Stimulated activated CD8-positive, alpha-beta memory T cell treated with anti-CD3 and anti-CD28 coated beads, Interleukin-12 subunit alpha, Interleukin-12 subunit beta, amount 100 ng/mL, for 24 hours (primary cell): ENCODE data around the gene SETBP1.

ENCODE experiments used
- DNase-seq: peaks from one replicate; pipeline ENCODE4 v3.0.0-alpha.2; 2020; ENCODE audit errors: extremely low read depth

The SETBP1 gene

GRCh38 chr18:44841752-44842587, 161.3 kb downstream of the SETBP1 start:
- DNase-seq, result no peak

DNA sequence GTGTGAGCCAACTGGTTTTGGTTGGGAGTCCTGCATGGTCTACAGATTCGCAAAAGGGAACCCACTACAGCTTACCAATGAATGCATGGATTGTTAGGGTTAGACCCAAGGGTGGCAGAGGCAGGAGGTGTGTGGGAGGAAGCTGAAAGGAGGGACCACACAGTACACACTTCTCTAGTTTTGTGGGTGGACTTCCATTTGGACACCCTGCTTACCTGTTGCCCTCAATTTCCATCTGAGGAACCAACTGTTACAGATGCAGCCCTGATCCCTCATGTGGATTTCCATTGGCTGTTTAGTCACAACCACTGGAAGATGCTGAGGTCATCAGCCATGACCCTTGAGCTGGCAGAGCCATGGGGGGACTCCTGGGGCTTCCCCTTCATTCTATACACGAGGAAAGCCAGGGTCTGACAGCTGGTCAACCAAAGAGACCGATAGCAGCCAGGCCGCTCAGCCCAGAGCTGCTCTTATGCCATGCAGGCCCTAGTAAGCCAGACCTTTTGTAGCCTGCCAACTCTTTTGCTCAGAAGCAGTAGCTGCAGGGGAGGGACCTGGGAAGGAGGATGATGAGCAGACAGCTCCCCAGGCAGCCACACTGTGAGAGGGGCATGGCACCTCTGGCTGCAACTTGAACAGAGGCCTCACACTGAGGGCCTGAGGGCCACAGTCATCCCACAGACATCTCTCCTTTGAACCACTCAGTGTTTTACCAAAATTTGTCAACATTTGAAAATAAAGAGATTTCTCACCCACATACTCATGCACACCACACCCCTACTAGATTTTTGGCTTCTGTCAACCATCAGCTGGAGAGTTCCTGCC, 162.1 kb downstream of the SETBP1 start:
- no peak for DNase-seq

- no peak for DNase-seq
Measured at GRCh38 chr18:44844486-44844885, 163.8 kb downstream of the SETBP1 start.

- DNase-seq, result no peak
Measured at GRCh38 chr18:44846450-44846849, 165.8 kb downstream of the SETBP1 start.

DNA sequence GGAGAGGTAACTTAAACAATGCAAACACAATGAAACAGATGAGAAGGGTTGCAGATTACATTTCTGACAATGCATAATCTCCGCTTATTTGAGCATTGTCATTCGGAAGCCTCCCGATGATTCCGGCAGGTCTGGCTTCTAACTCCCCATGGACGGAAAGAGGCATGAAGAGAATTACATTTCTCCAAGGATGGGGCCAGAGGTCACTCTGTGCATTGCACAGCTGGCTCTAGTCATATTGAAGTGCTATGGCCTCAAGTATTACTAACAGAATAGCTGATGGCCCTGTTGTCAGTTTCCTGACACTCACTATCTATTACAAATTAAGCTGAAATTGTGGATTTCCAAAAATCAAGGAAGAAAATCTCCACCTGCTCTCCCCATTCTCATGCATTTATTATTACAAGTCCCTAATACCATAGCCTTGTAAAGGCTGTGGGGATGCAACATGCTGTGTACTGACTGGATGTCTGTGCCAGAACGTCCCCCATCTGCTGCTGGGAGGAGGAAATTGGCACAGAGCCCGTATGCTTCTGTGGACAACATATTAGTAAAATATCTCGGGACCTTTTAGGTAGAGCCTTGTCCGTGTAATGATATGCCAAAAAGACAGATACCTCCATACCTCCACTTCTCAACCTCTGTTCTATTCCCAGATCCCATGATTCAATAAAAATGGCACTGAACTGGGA, 168.1 kb downstream of the SETBP1 start:
- no peak for DNase-seq

DNA sequence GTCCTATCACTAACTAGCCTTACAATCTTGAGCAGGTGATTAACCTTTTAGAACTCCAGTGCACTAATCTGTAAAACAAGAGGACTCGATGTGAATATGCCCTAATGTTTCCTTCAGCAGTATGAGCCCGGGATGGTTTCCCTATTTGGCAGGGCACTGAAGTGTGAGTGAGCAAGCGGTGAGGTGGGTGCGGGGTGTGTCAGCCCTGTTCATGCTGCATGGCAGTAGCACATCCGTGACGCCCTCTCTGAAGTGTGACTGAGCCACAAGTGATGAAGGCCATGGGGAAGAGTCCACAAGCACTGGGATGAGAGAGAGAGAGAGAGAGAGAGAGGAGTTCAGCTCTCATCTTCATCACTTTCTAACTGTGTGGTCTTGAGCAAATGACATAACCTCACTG, 168.7 kb downstream of the SETBP1 start:
- DNase-seq, result no peak

DNA sequence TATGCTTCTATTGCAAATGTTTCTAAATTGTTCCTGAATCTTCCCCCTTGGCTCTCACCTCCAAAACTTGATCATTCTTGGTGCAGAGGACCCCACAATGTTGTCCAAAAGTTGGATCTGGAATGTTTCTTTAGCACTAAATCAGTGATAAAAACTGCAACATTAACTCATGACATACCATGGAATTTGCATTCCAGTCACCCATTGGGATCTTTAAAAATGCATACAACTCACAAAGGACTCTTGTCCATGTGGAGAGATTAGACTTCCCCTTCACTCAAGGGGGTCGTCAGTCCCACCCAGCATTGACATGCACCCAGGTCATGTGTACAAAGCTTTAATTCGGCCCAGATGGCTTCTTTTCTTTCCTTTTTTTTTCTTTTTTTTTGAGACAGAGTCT, 169.3 kb downstream of the SETBP1 start:
- DNase-seq, result no peak

GRCh38 chr18:44851856-44852621, 171.4 kb downstream of the SETBP1 start:
- DNase-seq, result no peak

DNA sequence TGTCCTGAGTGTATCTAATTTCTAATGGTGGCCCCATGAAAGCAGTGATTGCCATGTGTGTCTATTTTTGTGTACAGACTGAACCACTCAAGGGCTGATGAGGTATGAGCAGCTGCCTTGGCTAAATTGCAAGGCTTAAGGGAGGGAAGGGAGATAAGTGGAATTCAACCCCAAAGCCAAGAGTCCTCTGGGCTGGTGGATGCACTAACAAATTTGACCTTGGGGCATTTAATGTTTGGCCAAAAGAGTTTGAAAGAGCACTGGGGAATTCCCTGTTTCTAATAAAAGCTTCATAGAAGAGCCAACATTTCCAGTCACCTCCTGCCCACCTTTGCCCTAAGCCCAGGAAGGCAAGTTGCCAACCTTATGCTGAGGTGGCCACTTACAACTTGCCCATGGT, 172.1 kb downstream of the SETBP1 start:
- no peak for DNase-seq

DNA sequence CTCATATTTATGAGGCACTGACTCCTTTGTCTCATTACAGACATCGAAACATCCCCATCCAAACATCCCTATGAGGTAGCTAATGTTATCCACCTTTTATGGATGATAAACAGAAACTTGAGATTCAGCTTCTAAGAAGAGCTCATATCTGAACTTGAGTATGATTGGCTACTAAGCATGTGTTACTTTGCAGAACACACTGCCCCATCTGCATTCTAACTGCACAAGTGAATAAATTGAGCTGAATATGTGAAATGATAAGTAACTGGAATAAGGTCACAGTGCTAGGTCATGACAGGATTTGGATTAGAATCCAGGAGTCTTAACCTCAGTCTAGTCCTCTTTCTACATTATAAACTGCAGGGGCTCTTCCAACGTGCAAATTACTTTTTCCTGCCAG, 172.7 kb downstream of the SETBP1 start:
- DNase-seq, result no peak

DNA sequence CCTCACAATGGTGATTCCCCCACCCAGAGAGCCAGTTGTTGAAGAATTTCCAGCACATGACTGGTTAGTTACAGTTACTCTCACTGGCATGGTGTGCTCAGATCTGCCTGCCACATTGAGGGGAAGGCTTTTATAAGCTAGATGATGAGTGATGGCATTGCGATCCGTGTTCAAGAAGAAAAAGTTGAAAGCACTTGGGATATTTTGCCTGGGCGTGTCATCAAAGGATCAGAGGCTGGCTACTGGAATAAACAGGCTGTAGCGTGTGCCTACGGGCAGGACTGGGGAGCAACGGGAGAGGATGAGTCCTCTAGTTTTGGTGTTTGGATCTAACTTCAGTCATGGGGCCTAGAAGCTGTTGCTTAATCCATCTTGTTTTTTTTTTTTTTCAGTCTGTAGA, 175.0 kb downstream of the SETBP1 start:
- DNase-seq, result no peak

DNA sequence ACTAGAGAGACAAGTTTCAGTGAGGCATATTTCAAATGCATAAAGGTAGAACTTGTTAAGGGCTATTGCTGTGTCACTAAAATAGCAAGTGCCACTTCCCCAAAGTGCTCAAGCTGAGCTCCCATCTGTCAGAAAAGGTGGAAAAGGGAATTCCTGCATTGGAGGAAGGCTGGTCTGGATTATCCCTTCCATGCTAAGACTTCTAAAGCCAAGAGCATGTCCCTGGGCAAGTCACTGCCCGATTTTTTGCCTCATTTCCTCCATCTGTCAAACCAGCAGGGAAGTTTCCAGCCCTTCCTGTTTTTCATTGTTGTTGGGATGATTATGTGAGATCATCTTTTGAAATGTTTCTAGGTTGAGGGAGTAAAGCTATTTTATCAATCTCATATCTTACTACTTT, 175.5 kb downstream of the SETBP1 start:
- DNase-seq, result no peak

- DNase-seq, result no peak
Measured at GRCh38 chr18:44857081-44857480, 176.4 kb downstream of the SETBP1 start.

- no peak for DNase-seq
Measured at GRCh38 chr18:44857744-44858491, 177.2 kb downstream of the SETBP1 start.

- no peak for DNase-seq
Measured at GRCh38 chr18:44859263-44859662, 178.6 kb downstream of the SETBP1 start.

DNA sequence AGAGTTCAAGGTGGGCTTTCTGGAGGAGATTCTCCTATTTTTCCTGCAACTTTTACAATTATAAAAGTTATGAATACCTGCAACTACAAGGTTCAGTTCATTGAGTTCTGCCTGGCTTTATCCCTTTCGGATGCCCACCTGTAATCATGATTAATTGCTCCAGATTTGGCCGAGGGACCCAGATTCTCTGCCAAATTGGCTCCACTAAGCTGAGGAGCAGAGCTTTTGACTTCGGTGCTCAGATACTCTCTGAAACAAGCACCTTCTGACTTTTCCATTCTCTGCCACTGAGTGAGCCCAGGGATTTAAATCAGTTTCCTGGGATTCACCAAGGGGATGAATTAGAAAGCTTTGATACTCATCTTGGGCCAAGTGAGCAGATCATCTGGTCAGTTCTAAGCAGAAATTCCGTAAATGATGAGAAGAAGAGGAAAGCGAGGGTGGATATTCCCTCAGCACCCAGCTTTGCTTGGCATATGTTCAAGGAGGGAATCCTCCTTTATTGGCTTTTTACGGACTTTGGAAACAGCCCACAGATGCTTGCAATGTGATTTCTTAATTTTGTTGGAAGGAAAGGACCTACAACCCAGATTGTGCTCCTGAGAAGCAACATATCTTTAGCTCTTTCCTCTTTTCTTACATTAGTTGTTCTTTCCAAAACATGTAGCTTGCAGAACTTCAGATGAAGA, 179.2 kb downstream of the SETBP1 start:
- no peak for DNase-seq

DNA sequence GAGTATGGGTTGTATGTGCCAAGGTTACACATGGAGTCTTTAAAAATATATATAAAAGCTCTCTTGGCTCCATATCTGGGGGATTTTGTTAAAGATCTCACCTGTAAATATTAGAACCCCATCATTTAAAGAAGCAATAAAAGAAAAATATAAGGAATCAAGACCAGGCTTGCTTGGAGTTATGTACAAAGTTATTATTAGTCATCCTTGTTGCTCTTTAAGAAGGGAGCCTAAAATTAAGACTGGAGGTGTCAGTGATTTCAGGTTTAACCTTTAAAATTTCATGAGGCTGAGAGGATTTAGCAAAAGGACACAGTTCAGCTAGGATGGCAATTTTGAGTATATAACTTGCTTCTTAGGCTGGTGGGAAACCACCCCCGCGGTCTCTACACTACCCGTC, 181.4 kb downstream of the SETBP1 start:
- DNase-seq, result no peak

DNA sequence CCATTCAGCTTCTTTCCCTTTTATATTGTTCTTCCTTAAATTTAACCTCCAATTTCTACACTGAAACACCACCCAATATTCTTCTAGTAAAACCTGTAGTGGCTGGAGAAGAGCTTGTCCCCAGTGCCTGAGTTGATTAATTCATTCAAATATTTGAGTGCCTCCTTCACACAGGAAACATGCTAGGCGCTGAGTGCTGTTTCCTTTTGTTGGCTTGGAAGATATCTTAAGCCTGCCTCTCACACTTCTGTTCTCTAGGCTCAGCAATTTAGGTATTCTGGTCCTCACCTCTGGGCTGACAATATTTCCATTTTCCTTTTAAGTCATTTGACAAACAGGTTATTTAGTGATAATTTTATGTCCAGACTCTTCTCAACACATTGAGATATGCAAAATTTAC, 185.4 kb downstream of the SETBP1 start:
- DNase-seq, result no peak

DNA sequence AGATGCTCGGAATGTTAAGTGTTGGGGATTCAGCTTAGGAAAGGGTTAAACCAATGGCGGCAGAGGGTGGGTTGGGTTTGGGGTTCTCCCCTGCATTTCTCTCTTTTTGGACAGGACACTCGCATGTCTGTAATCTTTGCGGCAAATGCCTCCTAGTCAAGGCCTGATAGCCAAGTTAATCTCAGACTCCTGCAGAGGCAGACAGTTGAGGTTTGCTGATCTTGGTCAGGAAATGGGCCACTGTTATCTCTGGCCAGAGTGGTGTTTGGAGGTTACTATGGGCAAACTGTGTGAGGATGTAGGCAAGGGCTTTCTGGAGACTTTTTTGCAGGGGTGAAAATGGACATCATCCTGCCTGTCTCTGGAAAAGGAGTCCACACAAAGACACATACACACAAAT, 188.8 kb downstream of the SETBP1 start:
- no peak for DNase-seq
